ENCODE measurements around the gene NRL. TPM values are rescaled to one million over a fixed set of nuclear protein-coding genes. Genes with fewer than 3 reads are reported as not detected.

NRL gene
- total RNA-seq, 1 donor from 2014 or later: 3.6 TPM

DNA sequence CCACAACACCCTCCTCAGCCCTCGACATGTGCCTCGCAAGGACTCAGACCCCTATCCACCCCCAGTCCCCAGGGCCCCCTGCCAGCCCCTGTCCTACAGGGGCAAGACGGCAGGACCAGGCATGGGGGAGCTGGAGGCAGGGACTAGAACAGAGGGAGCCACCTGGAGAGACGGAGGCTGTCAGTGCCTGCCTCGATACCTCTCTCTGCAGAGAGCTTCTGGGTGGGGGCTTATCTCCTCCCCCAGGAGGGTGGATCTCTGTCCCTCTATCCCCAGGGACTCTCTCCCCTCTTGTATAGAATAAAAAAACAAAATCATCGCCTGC lies 45.4 kb downstream of the NRL start:
- DNase-seq (ENCODE audit: low read depth): no peak
- Histone ChIP-seq H3K4me3 (ENCODE audit: low read depth, low read length) (no peak overlapping the region), H3K27me3 (ENCODE audit: control insufficient read depth, insufficient read depth, low read length) (peaks cover 38% of the 10 kb centered on the region), H3K36me3 (ENCODE audit: control insufficient read depth, insufficient read depth, low read length) (no peaks in the 10 kb centered on the region)
- TF ChIP-seq, protein P1, sequence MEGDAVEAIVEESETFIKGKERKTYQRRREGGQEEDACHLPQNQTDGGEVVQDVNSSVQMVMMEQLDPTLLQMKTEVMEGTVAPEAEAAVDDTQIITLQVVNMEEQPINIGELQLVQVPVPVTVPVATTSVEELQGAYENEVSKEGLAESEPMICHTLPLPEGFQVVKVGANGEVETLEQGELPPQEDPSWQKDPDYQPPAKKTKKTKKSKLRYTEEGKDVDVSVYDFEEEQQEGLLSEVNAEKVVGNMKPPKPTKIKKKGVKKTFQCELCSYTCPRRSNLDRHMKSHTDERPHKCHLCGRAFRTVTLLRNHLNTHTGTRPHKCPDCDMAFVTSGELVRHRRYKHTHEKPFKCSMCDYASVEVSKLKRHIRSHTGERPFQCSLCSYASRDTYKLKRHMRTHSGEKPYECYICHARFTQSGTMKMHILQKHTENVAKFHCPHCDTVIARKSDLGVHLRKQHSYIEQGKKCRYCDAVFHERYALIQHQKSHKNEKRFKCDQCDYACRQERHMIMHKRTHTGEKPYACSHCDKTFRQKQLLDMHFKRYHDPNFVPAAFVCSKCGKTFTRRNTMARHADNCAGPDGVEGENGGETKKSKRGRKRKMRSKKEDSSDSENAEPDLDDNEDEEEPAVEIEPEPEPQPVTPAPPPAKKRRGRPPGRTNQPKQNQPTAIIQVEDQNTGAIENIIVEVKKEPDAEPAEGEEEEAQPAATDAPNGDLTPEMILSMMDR (IDR thresholded peaks at IDR 0.05; ENCODE audit: insufficient read depth, low read length, poor library complexity, severe bottlenecking): no peak

DNA sequence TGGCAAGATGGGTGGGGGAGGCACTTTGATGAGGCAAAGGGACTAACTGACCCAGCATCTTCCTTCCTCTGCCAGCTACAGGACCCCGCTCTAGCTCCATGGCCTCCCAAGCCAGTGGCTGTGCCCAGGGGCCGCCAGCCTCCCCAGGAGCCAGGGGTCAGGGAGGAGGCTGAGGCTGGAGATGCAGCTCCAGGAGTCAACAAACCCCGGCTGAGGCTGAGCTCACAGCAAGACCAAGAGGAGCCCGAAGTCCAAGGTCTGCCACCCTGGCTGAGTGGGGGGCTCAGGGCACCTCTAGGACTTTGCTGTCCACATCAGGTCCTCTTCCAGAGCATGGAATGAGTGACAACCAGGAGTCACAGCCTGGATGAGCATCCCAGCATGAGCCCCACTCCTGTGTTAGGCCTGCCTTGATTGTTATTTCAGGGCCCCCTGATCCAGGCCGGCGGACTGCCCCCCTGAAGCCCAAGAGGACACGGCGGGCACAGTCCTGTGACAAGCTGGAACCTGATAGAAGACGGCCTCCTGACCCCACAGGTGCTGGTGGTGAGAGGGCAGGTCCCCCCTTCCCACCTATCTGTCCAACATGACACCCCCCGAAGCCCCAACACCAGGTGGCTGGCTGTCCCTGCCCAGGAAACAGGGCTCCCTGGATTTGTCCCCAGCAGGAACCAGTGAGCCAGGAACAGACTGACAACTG lies 45.9 kb downstream of the NRL start:
- TF ChIP-seq, protein P1 (IDR thresholded peaks at IDR 0.05; ENCODE audit: insufficient read depth, low read length, poor library complexity, severe bottlenecking): no peak
- H3K27me3 ChIP-seq (ENCODE audit: control insufficient read depth, insufficient read depth, low read length): peaks cover 41% of the 10 kb centered on the region
- H3K36me3 ChIP-seq (ENCODE audit: control insufficient read depth, insufficient read depth, low read length): no peaks in the 10 kb centered on the region
- no peak for DNase-seq (ENCODE audit: low read depth)
- no peak overlapping the region for H3K4me3 ChIP-seq (ENCODE audit: low read depth, low read length)

DNA sequence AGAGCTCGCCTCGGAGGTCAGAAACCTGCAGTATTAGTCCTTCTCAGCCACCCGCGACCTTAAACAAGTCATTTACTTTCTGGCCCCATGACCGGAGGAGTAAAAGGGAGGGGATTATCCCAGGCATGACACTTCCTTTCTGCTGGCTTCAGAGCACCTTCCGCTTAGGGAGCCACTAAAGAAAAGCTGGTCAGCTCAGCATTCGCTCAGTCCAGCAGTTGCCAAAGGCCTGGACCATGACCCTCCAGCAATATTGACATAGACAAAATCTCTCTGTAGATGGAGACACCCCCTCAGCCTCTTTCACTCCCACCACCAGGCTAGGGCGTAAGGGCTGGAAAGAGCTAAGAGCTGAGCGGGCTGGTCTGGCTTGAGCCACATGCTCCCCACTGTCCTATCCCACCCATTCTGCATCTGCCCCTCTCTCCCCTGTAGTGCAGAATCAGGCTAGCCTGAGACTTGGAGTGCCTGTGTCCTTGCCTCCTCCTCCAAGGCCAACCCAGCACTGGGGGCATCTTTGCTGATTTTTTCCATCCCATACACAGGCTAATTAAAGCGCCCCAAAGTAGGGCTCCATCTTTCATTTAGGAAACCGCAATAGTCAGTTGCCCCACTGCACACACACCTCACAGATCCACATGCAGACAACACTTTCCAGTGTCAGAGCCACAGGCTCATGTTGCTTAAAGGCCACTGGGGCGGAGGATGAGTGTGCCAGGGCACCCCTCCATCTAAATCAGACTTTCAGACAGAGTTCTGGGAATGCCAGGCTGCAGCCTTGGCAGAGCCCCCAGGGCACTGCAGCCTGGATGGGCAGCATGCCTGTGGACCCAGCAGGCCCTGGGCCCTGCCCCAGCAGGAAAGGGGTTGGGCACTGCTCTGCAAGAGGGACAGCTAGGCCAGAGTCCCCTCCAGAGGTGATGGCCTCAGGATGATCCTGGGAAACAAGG lies 47.3 kb downstream of the NRL start:
- Histone ChIP-seq H3K4me3 (ENCODE audit: low read depth, low read length) (no peak overlapping the region), H3K36me3 (ENCODE audit: control insufficient read depth, insufficient read depth, low read length) (no peaks in the 10 kb centered on the region), H3K27me3 (ENCODE audit: control insufficient read depth, insufficient read depth, low read length) (peaks cover 29% of the 10 kb centered on the region)
- TF ChIP-seq, protein P1 (IDR thresholded peaks at IDR 0.05; ENCODE audit: insufficient read depth, low read length, poor library complexity, severe bottlenecking): no peak
- no peak for DNase-seq (ENCODE audit: low read depth)

DNA sequence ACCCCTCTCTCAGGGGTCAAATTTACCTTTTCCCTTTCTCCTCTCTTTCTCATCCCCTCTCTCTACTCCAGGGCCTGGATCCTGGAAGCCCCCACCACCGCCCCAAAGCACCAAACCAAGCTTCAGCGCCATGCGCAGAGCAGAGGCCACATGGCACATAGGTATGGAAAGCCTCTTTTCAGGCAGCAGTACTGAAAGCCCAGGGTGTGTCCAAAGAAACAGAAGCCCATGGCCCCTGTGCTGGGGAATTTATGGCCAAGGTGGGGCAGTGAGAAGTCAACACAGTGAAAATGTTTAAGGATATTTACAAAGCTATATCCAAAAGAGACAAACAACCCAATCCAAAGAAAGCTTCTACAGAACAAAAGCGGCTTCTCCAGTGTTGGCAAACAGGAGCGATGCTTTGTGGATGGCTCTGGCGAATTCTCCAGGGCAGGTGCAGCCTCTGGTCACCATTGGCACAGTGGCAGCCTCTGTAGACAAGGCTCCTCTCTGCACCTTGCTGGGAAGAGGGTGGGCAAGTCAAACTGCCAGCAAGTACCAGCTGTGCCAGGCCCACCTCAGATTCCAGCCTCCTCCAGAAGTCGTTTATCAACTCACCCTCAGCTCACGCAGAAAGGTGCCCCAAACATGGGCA lies 48.1 kb downstream of the NRL start:
- Histone ChIP-seq H3K36me3 (ENCODE audit: control insufficient read depth, insufficient read depth, low read length) (no peaks in the 10 kb centered on the region), H3K4me3 (ENCODE audit: low read depth, low read length) (no peak overlapping the region), H3K27me3 (ENCODE audit: control insufficient read depth, insufficient read depth, low read length) (peaks cover 23% of the 10 kb centered on the region)
- DNase-seq (ENCODE audit: low read depth): no peak
- TF ChIP-seq, protein P1 (IDR thresholded peaks at IDR 0.05; ENCODE audit: insufficient read depth, low read length, poor library complexity, severe bottlenecking): no peak

DNA sequence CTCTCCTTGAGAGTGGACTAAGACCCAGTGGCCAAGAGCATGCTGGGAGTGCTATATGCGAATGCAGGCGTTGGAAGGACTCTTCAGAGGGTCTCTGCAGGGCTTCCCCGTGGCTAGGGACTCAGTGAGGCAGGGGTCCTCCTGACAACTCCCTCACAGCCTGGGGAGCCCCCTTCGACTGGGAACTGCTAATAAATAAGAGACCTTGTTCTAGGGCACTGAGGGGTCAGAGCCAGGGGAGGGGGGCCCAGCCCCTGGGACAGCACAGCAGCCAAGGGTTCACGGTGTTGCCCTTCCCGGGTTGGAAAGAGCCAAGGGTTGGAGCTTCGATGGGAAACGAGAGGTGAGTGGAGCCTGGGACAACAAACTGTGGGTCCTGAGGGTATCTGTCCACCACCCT lies 49.3 kb downstream of the NRL start:
- DNase-seq (ENCODE audit: low read depth): no peak
- Histone ChIP-seq H3K27me3 (ENCODE audit: control insufficient read depth, insufficient read depth, low read length) (peaks cover 21% of the 10 kb centered on the region), H3K4me3 (ENCODE audit: low read depth, low read length) (no peak overlapping the region), H3K36me3 (ENCODE audit: control insufficient read depth, insufficient read depth, low read length) (no peaks in the 10 kb centered on the region)
- TF ChIP-seq, protein P1 (IDR thresholded peaks at IDR 0.05; ENCODE audit: insufficient read depth, low read length, poor library complexity, severe bottlenecking): no peak

Data from kidney epithelial cell (primary cell).